A673 (cell line): ENCODE data around the gene UPK1B. TPM values are rescaled to one million over a fixed set of nuclear protein-coding genes. Genes with fewer than 3 reads are reported as not detected.

ENCODE experiments used
- BruUV-seq: library from RNA; stranded (reverse); fragments of 400-500 nt; replicated peaks from 2 replicates; lab custom pipeline; 2021; lab: Mats Ljungman, UMichigan
- CTCF ChIA-PET: fragments of 300-600 bp; sonication (Branson Sonifier 250); formaldehyde crosslinking; loops from one replicate; lab custom pipeline; 2022; ENCODE audit warnings: antibody characterized with exemption; lab: Charles Lee
- POLR2A ChIA-PET: fragments of 300-600 bp; sonication (Branson Sonifier 250); formaldehyde crosslinking; loops from one replicate; lab custom pipeline; 2022; ENCODE audit warnings: antibody characterized with exemption; ENCODE audit not compliant: low non-redundant PET; lab: Charles Lee
- DNase-seq: peaks from one replicate; pipeline ENCODE4 v3.0.0-alpha.2; 2015; ENCODE audit warnings: low spot score
- H3K27ac ChIP-seq: fragments of 200-600 bp; sonication (generic); 2 replicates; pipeline ENCODE4 v1.5.1; 2016; ENCODE audit warnings: mixed run types, low read depth, mild to moderate bottlenecking, mixed read lengths, antibody characterized with exemption, low read length; ENCODE audit not compliant: poor library complexity, severe bottlenecking
- H3K27me3 ChIP-seq: fragments of 200-600 bp; sonication (generic); replicated peaks from 2 replicates; pipeline ENCODE4 v1.6.1; 2017; ENCODE audit warnings: mixed run types, low read depth, mild to moderate bottlenecking, mixed read lengths, antibody characterized with exemption, low read length; ENCODE audit not compliant: insufficient read depth, poor library complexity
- H3K36me3 ChIP-seq: fragments of 200-600 bp; sonication (generic); 2 replicates; pipeline ENCODE4 v1.6.1; 2016; ENCODE audit warnings: mixed run types, mild to moderate bottlenecking, mixed read lengths, antibody characterized with exemption, low read length; ENCODE audit not compliant: insufficient read depth, poor library complexity, severe bottlenecking
- H3K4me1 ChIP-seq: fragments of 200-600 bp; sonication (generic); 2 replicates; pipeline ENCODE4 v1.6.1; 2017; ENCODE audit warnings: mixed run types, mild to moderate bottlenecking, mixed read lengths, antibody characterized with exemption, low read length; ENCODE audit not compliant: insufficient read depth, poor library complexity, severe bottlenecking
- H3K4me3 ChIP-seq: fragments of 200-600 bp; sonication (generic); 2 replicates; pipeline ENCODE4 v1.5.1; 2016; ENCODE audit warnings: low read depth, mixed run types, mild to moderate bottlenecking, mixed read lengths, low read length; ENCODE audit not compliant: poor library complexity, severe bottlenecking
- H3K9me3 ChIP-seq: fragments of 200-600 bp; sonication (generic); 2 replicates; pipeline ENCODE4 v1.6.1; 2016; ENCODE audit warnings: mixed run types, low read depth, mild to moderate bottlenecking, mixed read lengths, antibody characterized with exemption, low read length; ENCODE audit not compliant: poor library complexity, severe bottlenecking
- EZH2 ChIP-seq: fragments of 200-600 bp; sonication (generic); IDR thresholded peaks from 2 replicates; pipeline ENCODE4 v1.6.1; 2017; ENCODE audit warnings: borderline replicate concordance, low read depth, mild to moderate bottlenecking, mixed read lengths, antibody characterized with exemption, low read length; ENCODE audit not compliant: poor library complexity, severe bottlenecking
- intact Hi-C: fragments of 100-400 bp; cut with micrococcal nuclease; formaldehyde crosslinking; loops from one replicate; pipeline ENCODE4 v1.10.0; 2022; ENCODE audit not compliant: unreplicated experiment
- total RNA-seq: library from RNA; stranded (reverse); gene quantifications from 2 replicates; pipeline ENCODE4 v1.2.3, GENCODE V29; 2021
- TF ChIP-seq, protein P1 (sequence below): fragments of 300-800, 200-600 bp; sonication (generic); conservative IDR thresholded peaks from 2 replicates; pipeline ENCODE4 v1.5.1; 2017; ENCODE audit warnings: low read depth, mild to moderate bottlenecking, antibody characterized with exemption, low read length, moderate library complexity, mixed read lengths

Gene UPK1B
- total RNA-seq, 1 experiment from 2014 or later: not detected

DNA sequence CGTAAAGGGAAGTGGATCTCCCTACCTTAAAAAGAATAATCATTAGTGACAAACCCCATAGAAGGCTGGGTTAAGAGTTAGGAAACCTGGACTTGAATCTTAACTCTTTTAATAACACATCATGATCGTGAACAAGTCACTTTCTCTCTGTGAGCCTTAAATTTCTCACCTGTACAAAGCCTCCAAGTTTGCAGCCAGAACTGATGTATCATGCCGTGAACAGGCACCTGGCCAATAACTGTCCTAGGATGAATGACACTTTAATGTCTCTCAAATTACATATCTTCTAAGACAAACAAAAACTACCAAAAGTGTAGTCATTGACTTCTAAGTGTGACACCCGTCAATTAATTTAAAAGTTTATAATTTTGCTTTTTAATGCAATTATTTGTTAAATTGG, 3.9 kb downstream of the UPK1B start:
- intact Hi-C loops: no loop called here
- TF ChIP-seq, protein P1, sequence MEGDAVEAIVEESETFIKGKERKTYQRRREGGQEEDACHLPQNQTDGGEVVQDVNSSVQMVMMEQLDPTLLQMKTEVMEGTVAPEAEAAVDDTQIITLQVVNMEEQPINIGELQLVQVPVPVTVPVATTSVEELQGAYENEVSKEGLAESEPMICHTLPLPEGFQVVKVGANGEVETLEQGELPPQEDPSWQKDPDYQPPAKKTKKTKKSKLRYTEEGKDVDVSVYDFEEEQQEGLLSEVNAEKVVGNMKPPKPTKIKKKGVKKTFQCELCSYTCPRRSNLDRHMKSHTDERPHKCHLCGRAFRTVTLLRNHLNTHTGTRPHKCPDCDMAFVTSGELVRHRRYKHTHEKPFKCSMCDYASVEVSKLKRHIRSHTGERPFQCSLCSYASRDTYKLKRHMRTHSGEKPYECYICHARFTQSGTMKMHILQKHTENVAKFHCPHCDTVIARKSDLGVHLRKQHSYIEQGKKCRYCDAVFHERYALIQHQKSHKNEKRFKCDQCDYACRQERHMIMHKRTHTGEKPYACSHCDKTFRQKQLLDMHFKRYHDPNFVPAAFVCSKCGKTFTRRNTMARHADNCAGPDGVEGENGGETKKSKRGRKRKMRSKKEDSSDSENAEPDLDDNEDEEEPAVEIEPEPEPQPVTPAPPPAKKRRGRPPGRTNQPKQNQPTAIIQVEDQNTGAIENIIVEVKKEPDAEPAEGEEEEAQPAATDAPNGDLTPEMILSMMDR: no peak
- TF ChIP-seq EZH2: no peak
- Histone ChIP-seq H3K4me3 (no peak overlapping the region), H3K27ac (no peak overlapping the region), H3K36me3 (no peaks in the 10 kb centered on the region), H3K4me1 (no peaks in the 10 kb centered on the region), H3K9me3 (no peaks in the 10 kb centered on the region), H3K27me3 (peaks cover 13% of the 10 kb centered on the region)
- no peak for DNase-seq
- ChIA-PET POLR2A (interaction anchor here (0.6 kb wide), 1 partner anchor 719 kb away, joined by 3 read pairs; no protein-coding TSS in a partner anchor), CTCF (no interaction called here)
- BruUV-seq: no TSS peak

DNA sequence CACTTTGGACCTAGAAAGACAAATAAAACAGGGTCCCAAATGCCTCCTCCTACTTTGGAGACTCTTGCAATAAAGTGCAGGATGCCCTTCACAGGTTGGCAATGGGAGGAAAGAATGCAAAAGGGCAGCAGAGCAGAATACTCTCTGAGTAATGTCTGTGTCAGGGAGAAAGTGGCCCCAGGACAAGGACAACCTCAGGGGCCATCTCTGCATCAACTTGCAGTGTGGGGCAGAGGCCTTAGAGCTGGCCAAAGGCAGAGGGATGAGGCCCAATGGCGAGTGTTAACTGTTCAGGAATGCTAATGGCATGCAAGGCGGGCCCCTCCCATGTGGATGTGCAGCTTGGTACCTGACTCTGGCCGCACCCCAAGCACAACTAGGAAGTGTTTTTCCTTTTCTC, 8.4 kb downstream of the UPK1B start:
- Histone ChIP-seq H3K4me1 (no peaks in the 10 kb centered on the region), H3K9me3 (no peaks in the 10 kb centered on the region), H3K27me3 (peaks cover 10% of the 10 kb centered on the region), H3K27ac (no peak overlapping the region), H3K4me3 (no peak overlapping the region), H3K36me3 (no peaks in the 10 kb centered on the region)
- no peak for DNase-seq
- ChIA-PET POLR2A (no interaction called here), CTCF (no interaction called here)
- no peak for TF ChIP-seq EZH2
- TF ChIP-seq, protein P1: no peak
- intact Hi-C loops: no loop called here
- no TSS peak for BruUV-seq

DNA sequence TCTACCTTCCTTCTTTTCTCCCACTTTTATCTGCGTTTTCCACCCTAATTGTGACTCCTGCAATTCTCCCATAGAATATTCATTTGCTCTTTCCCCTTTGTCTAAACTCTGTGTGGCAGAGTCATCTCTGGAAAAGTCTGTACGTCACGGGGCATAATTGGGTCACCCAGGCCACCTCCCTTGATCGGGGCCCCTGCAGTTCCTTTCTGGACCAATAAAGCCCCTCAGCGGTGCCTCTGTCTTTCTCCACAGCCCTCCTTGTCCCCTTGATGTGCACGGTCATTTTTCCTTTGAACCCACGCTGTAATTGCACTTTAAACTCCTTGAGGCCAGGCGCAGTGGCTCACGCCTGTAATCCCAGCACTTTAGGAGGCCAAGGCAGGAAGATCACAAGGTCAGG, 10.7 kb downstream of the UPK1B start:
- POLR2A ChIA-PET: no interaction called here
- CTCF ChIA-PET: no interaction called here
- no peaks in the 10 kb centered on the region for H3K27me3 ChIP-seq
- no TSS peak for BruUV-seq
- no peak for DNase-seq
- H3K27ac ChIP-seq: no peak overlapping the region
- H3K4me3 ChIP-seq: no peak overlapping the region
- TF ChIP-seq, protein P1: no peak
- TF ChIP-seq EZH2: no peak
- no peaks in the 10 kb centered on the region for H3K9me3 ChIP-seq
- H3K36me3 ChIP-seq: no peaks in the 10 kb centered on the region
- H3K4me1 ChIP-seq: no peaks in the 10 kb centered on the region
- intact Hi-C loops: no loop called here
